HG03280 (cell line): ENCODE results near the gene DDX59.
A peak's percentile ranks its signal among the peaks of the same experiment; 100 is the strongest.

Experiments
- ATAC-seq: cut with Tn5 transposase; IDR thresholded peaks from one replicate; pipeline ENCODE4 v1.9.1; 2021; ENCODE audit warnings: mild to moderate bottlenecking, moderate library complexity; ENCODE audit not compliant: unreplicated experiment

The DDX59 gene

DNA sequence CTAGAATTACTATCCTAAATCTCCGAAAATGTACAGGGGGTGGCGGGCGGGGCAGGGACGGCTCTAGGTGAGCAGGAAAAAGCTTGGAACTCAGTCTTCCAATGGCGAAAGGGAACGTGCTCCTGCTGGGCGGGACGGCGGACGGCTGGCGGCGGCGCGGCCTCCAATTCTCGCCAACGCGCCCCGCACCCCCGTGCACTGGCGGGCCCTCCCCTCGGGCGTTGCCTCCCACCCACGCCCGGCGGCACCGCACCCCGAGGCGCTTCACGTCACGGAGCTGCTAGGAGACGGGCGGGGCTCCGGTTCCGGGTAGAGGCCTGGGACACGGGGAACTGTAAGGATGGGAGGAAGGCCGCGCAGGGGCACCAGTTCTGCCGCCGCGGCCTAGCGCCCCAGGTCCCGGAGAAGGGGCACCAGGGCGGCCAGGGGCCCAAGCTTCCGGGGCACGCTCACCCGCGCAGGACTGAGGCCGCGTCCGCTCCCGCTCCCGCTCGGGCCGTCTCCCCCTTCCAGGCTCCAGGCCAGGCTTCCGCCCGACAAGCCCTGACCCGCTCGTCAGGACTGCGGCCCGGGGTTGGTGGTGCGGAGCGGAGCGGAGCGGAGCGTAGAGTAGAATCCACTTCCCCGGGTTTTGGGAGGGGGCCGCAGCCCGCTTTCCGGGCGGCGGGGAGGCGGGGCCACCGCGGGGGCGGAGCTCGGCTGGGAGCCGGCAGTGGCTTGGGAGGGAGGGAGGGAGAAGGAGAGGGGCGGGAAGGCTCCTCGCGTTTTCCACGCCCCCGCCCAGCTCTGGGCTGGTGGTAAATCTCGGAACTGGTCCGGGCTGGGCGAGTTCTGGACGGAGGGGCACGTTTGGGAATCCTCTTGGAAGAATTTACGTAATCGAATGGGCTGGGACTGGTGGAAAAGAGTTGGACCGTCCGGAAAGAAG is at the start of gene DDX59:
Gene DDX59, minus strand, starts transcription at position 594 of the 928 bp plus-strand sequence. CDS start 3,167 bp downstream, outside the sequence.
- ATAC-seq: peak; percentile 84

DNA sequence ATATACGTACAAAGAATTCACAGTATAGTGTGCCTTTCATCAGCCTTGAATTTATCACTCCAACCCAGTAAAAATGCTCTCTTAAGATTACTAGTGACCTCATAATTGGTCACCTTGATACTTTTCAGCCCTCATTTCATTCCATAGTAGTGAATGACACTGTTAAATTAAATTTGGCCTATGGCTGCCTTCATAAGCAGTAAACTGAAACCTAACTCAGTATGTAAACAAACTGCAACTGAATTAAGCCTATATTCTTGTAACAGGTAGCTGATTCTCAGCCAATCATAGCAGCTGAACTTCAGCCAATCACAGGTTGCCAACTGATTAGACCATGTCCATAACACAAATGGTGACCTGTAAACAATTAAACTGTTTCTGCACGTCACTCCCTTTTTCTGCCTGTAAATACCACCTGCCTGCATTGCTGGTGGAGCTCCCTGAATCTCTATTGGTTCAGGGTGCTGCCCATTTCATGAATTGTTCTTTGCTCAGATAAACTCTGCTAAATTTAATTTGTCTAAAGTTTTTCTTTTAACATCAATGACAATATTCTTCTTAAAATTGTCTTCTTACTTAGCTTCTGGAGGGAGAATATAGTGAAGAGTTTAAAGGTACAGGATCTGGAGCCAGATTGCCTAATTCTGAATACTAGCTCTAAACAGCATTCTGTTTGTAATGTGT is 44.9 kb upstream of the DDX59 start:
- no peak for ATAC-seq

DNA sequence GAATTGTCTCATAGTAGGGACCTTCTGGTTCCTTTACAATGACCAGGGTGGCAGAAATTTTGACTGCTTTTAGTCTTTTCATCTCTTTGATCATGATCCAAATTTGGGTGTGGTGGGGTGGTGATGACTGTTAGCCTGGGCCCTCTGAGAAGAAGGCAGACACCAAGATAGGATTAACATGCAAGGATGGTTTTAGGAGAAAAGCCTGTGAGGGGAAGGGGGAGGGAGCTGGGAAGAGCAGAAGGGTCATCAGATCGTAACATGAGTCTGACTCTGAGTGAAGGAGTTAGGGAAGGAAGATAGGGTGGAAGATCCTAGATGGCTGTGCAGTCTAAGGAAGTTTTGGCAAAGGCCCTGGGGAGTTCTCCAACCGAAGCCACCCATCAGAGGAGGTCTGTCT is 40.5 kb upstream of the DDX59 start:
- ATAC-seq: no peak

DNA sequence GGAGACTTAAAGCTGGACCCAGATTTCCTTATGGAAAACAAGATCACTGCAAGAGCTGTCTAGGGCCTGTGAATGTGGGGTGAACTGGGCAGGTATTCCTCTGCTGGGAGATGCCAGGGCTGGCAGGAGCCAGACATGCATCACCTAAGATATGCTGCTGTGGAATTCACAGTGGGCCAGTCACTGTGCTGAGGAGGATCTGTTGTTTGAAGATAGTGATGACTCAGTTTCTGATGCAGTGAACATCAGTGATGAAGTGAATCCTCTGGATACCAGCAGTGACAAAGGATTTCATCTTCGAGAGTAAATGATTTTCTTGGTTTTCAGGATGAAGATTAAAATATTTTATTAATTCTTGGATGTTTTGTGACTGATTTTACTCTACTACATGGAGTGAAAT is 39.1 kb upstream of the DDX59 start:
- no peak for ATAC-seq

DNA sequence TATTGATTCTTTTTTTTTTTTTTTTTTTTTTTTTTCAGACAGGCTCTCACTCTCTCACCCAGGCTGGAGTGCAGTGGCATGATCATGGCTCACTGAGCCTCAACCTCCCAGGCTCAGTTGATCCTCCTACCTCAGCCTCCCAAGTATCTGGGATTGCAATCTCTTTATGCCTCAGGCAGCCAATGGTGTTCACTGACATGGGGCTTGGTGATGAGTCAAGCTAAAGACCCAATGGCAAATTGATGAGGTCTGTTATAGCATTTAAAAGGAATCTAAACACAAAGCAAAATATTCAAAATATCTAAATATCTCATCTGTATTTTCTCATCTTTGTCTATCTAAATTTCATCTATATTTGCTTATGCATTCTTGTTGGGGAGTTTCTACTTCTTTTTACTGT is 38.5 kb upstream of the DDX59 start:
- no peak for ATAC-seq

DNA sequence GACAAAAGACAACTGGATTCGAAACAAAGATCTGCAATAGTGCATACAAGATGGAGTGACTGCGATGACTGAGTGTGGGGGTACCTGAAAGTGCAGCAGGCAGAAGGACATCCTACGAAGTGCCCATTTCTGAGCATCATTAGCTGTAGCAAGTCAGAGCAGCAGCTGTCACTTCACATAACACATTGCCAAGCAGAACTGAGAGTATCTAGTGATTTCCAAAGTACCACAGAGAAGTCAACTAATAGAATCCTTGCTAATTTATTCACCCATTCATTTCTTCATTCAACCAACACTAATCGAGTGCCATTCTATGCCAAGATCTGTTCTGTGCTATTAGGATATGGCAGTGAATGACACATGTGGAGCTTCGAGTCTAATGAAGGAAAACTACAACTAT is 37.4 kb upstream of the DDX59 start:
- ATAC-seq: no peak

DNA sequence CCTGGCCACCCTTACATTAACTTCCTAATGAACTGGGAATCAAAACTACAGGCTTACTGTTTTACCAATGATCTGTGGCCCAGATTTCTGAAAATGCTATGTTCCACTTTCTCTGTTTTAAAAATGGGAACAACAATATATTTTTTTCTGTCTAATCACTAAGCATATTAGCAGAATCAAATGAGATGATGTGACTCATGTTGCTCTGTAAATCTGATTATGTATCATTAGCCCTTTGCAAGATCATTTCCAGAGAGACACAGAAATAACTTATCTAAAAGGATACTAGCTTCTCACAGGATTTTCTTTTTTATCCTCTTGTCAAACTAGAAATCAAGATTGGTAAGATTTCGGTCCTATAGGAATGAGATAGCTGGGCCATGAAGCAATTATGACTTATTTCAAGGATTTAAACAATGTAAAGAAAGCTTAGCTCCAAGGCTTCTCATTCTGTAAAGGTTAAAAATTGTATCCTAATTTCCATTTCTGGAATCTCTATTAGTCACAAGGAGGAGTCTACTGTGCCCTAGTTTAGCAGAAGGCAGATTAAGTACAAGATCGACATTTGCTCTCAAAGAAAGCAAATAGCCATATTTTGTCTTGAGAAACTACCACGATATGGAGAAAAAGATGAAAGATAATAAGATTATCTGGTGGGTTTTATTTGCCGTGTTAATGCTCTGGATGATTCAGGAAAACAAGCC is 36.6 kb upstream of the DDX59 start:
- no peak for ATAC-seq

DNA sequence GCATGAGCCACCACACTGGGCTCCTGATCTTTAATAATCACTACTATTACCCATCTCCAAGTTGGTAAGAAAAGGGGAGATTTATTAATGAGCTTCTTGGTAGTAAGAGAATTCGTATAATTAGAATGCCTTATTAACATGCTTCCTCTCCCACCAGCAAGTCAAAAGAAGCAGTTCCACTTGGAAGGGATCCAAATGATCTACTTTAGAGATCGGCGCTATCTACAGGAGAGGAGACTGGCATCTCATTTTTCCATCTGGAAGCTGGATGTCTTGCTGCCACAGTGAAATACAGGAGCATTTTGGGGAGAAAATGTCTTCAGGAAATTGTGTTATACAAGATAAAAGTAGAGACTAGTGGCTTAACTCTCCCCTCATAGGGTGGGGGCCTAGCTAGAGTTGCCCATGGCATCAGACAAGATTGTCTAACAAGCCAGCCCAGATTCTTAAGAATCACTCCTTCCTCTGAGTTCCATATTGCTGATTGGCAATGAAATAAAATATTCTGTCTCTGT is 35.3 kb upstream of the DDX59 start:
- no peak for ATAC-seq

DNA sequence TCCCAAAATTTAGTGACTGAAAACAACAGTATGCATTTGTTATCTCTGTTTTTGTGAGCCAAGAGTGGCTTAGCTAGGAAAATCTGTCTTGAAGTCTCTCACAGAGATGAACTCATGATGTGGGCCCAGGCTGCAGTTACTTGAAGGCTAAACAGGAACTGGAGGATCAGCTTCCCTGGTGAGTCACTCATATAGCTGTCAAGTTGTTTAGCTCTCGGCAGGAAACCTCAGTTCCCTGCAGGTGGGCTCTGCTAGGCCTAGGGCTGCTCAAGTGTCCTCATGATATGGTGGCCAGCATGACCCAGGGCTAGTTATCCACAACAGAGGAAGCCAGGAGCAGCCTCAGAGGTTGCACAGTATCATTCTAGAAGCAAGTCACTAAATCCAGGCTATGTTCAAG is 30.2 kb upstream of the DDX59 start:
- no peak for ATAC-seq

DNA sequence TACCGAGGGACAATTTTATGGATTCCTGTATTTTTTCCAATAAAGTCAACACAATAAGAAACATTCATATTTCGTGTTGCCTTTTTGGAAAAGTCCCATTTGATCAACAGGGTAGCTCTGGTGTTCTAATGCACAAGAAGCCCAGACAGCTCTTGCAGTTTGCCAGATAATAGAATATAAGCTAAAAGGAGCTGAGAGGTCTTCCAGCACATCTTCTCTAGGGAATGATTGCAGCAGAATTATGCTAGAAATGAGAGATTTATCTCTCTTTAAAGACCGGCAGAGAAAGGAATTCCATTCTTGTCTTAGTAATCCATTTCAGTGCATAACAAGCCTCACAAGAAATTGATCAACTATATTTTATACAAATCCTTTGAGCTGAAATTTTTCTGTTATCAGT is 25.0 kb upstream of the DDX59 start:
- no peak for ATAC-seq

DNA sequence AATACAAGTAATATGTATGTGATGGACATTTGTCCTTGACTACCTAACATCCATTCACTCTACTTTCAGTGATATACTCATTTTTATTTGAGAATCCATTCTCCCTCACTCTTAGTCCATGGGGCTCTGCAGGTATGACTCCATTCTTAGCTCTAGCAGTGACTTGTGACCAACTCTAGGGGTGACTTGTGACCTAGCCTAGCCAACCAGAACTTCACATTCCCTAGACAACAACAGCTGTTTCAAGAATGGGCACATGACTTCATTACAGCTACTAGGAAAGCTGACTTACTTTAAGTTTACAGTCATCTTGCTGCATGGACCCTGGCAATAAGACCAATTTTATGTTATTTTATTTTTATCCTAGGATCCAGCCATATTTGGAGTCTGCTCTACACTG is 23.6 kb upstream of the DDX59 start:
- no peak for ATAC-seq

DNA sequence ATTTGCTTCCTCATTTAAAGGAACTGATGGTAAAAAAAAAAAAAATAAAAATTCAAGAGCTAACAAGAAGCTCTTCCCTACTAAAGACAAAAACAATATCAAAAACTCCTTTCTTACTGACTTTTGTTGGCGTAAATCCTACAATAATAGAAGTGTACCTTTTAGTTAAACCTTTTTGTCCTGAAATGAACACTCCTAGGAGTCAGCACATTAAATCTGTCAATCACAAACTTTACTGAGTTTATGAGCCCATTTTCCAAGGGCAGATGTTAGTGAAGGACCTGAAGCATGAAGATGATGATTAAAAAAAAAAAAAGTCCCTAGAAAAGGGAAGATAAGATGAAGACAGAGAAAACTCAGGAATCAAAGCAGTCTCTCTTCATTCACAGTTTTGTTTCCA is 22.6 kb upstream of the DDX59 start:
- ATAC-seq: no peak

DNA sequence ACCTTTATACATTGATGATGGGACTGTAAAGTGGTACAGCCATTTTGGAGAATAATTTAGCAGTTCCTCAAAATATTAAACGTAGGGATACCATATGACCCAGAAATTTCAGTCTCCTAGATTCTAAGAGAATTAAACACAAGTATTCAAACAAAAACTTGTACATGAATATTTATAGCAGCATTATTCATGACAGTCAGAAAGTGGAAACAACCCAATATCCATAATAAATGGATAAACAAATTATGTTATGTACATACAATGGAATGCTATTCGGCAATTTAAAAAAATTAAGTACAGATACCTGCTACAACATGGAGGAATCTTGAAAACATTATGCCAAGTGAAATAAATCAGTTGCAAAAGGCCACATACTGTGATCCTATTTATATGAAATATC is 16.9 kb upstream of the DDX59 start:
- no peak for ATAC-seq

DNA sequence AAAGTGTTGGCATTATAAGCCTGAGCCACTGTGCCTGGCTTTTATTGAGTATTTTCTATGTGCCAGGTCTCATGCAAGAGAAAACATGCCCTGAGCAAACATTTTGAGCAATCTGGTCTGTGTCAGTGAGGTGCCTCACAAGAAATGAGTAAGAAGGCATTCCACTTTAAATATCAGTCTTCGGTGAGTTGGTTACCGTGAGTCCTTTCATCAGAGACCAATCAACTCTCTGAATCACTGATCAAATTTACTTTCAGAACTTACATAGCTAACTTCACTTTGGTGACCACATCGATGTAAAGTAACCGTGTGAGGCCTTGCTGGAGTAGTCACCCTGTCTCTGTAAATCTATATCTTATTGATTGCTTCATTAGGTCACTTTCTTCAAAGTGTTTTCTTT is 14.3 kb upstream of the DDX59 start:
- ATAC-seq: no peak

DNA sequence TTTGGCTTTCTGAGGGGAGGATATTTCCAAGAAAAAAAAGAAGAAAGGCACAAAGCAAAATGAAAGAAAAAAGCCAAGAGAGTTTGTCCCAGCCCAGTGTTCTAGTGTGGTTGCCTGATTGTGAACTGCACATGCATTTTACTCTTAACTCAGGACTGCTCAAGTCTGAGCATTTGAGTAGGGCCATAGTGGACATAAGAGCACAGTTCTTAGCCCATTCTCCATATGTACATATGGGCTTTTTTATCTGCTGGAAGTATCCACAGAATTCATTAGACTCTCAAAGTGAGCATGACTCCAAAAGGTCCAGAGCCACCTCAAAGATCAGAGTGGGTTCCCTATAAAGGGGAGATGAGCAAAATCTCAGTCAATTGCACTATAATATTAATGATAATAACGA is 13.6 kb upstream of the DDX59 start:
- ATAC-seq: no peak

DNA sequence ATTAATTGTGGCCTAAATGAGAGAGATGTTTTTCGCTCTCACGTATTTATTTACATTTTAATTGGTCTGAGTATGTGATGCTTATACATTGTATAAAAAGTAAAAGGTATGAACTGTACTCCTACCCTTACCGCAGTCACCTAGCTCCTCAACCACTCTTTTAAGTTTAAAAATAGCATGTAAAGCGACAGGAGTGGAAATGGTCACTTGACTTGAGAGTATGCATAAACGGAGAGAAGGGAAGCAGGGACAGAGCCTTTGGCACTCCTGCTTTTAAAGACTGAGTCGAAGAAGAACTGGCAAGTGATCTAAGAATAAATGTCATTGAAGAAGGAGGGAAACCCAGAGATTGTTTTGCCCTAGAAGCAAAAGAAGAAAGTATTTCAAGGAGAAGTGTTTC is 11.5 kb upstream of the DDX59 start:
- ATAC-seq: no peak

DNA sequence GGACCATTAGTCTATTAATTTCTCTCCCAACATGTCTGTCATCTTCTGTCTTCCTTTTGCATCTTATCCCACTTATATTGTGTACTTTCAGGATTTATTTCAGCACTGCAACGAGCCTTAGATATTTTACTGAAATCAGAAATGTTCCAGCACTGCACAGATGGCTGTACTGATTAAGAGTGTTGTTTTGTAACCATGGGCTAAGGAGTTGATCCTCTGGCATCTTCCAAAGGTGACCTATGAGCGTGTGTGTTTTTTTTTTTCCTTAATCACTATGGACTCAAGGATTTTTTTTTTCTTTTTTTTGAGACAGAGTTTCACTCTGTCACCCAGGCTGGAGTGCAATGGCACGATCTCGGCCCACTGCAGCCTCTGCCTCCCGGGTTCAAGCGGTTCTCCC is 7.1 kb upstream of the DDX59 start:
- ATAC-seq: no peak

DNA sequence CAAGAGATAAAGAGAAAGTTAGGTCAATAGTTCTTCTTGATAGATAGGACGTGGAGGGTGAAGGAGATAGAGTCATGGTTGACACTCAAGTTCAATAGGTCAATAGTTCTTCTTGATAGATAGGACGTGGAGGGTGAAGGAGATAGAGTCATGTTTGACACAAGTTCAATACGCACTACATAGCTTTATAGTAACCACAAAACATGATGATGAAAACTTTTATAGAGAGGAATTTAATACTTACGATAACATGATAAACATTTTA is 5.8 kb upstream of the DDX59 start:
- ATAC-seq: no peak

DNA sequence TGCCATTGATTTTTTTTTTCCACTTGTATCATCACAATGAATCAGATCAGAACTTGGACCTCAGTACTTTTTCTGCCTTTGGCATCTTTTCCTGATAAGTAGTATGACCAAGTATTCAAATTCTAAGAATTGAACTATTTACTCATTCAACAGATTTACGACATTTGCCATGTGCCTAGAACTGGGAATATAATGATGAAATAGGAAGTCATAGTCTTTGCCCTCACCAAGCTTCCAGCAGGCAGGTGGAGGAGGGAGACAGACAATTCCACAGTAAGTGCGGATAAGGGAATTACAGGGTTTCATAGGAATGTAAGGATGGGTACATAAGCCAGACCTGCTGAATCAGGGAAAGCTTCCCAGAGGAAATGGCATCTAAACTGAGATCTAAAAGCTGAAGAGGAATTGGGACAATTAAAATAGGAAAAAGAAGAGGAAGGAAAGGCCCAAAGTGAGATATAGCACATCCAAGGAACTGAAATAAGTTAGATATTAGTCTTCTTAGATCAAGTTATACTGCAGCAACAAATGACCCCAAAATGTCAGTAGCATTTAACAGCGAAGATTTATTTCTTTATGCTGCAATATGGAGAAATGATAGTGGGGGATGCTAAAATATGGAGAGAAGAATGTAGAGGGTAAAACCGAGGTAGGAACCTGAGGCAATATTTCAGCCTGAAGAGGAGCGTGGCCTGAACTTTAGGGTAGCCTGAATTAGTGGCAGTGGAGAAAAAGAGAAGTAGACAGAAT is 5.3 kb upstream of the DDX59 start:
- no peak for ATAC-seq

DNA sequence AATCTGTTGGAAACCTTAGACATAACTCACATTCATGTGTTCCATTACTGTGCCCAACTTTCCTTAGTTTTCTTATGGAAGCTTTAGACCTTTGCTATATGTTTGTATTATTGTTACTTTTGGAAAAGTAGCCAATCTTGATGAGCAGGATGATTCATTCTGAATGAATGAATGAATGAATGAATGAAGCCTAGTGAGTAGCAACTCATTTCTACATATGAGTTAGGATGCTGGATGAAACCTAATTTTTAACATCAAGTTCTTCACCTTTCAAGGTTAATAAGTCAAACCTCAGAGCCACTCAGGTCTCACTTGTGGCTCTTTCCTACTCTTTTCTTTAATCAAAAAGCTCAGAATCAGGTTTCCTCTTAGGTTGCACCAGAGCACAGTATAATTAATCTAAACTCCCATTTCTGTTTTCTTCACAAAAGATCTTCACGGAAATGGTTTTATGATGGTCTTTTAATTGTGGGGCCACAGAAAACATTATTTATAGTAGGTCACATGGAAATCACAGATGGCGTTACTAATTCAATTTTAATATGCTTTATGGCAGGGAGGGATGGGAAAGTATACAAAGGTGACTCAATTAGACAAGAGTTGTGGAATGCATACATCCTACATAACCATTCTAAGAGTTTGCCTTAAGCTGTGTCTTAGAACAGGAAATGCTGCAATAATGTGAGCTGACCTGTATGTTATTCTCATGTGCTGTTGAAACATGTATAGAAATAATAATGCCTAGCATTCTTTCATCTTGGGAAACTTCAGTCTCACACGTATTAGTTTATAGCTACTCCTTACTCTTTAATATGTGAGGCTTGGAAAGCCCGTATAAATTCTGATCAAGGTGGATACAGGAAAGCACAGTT is 4.5 kb upstream of the DDX59 start:
- ATAC-seq: no peak
